GM18502 (cell line): Measurements from ENCODE around the gene IFITM2.
"Not testable (repeated sequence)": the region's sequence is repeated elsewhere in the genome, so short reads cannot be mapped to it uniquely, and the experiment has no call there.

Experiments
- ATAC-seq: cut with Tn5 transposase; IDR thresholded peaks from one replicate; pipeline ENCODE4 v1.9.1; 2021; ENCODE audit warnings: mild to moderate bottlenecking; ENCODE audit not compliant: unreplicated experiment, poor library complexity

IFITM2 gene

GRCh38 chr11:335779-336658, 28.4 kb downstream of the IFITM2 start:
- ATAC-seq: no peak

GRCh38 chr11:336659-337198, 29.1 kb downstream of the IFITM2 start:
- no peak for ATAC-seq

GRCh38 chr11:337711-338110, 30.1 kb downstream of the IFITM2 start:
- no peak for ATAC-seq

GRCh38 chr11:339963-340362, 32.3 kb downstream of the IFITM2 start:
- no peak for ATAC-seq

GRCh38 chr11:340539-341512, 33.2 kb downstream of the IFITM2 start:
- no peak for ATAC-seq

- ATAC-seq: no peak
Measured at GRCh38 chr11:342328-342727, 34.7 kb downstream of the IFITM2 start.

GRCh38 chr11:344836-345578, 37.4 kb downstream of the IFITM2 start:
- no peak for ATAC-seq

GRCh38 chr11:346529-346928, 38.9 kb downstream of the IFITM2 start:
- ATAC-seq: no peak

- ATAC-seq: not testable (repeated sequence)
Measured at GRCh38 chr11:349270-349954, 41.8 kb downstream of the IFITM2 start.

GRCh38 chr11:350033-350722, 42.6 kb downstream of the IFITM2 start:
- not testable (repeated sequence) for ATAC-seq

GRCh38 chr11:350723-351255, 43.2 kb downstream of the IFITM2 start:
- ATAC-seq: no peak

GRCh38 chr11:351411-351810, 43.8 kb downstream of the IFITM2 start:
- ATAC-seq: no peak

GRCh38 chr11:352456-353031, 44.9 kb downstream of the IFITM2 start:
- no peak for ATAC-seq

- no peak for ATAC-seq
Measured at GRCh38 chr11:353179-353873, 45.7 kb downstream of the IFITM2 start.

- peak; percentile 70 for ATAC-seq
Measured at GRCh38 chr11:355581-356458, 48.2 kb downstream of the IFITM2 start.

GRCh38 chr11:356610-357009, 49.0 kb downstream of the IFITM2 start:
- no peak for ATAC-seq

- no peak for ATAC-seq
Measured at GRCh38 chr11:357582-357981, 50.0 kb downstream of the IFITM2 start.
